Heart right ventricle (tissue), 16 donors: ENCODE measurements around the gene SLC25A1. TPM values are rescaled to one million over a fixed set of nuclear protein-coding genes. Genes with fewer than 3 reads are reported as not detected.

Experiments
- ATAC-seq, 8 donors: fragments of 200-7000 bp; cut with Tn5 transposase; one replicate each; pipeline ENCODE4 v1.9.1; 2020; ENCODE audit warnings: mild to moderate bottlenecking in 8 of 8, moderate library complexity in 8 of 8, moderate number of reproducible peaks in 1 of 8
- DNase-seq, 2 donors: peaks; one replicate each; pipeline ENCODE4 v3.0.0-alpha.2; 2020
- H3K27ac ChIP-seq, 10 donors: fragments of 200-600 bp; sonication (generic) in 2 of 10; one replicate each; pipeline versions ENCODE4 v1.5.0 to v1.8.0; 2020 to 2022; ENCODE audit warnings: mild to moderate bottlenecking in 3 of 10
- H3K27me3 ChIP-seq, 7 donors: fragments of 200-600 bp; one replicate each; pipeline ENCODE4 v1.8.0; 2021 to 2022; ENCODE audit warnings: mild to moderate bottlenecking in 2 of 7
- H3K36me3 ChIP-seq, 9 donors: fragments of 200-600 bp; sonication (generic) in 1 of 9; one replicate each; pipeline versions ENCODE4 v1.5.0 to v1.8.0; 2020 to 2022; ENCODE audit warnings: mild to moderate bottlenecking in 2 of 9
- H3K4me1 ChIP-seq, 9 donors: fragments of 200-600 bp; sonication (generic) in 1 of 9; one replicate each; pipeline versions ENCODE4 v1.5.0 to v1.8.0; 2020 to 2022; ENCODE audit warnings: mild to moderate bottlenecking in 4 of 9
- H3K4me3 ChIP-seq, 10 donors: fragments of 200-600 bp; sonication (generic) in 2 of 10; one replicate each; pipeline versions ENCODE4 v1.5.0 to v1.8.0; 2020 to 2022; ENCODE audit warnings: mild to moderate bottlenecking in 7 of 10, moderate library complexity in 2 of 10
- H3K9me3 ChIP-seq, 11 donors: fragments of 200-600 bp in 10 of 11; sonication (generic) in 2 of 11; one replicate each; pipeline versions ENCODE4 v1.5.0 to v1.8.0; 2013 to 2022; ENCODE audit warnings: mild to moderate bottlenecking in 2 of 11, control low read depth in 1 of 11, moderate library complexity in 1 of 11
- WGBS, 2 donors: extraction: QIAGEN DNeasy Blood & Tissue Kit; methylation state at CpG; one replicate each; pipeline ENCODE4 v1.1.7; 2013; ENCODE audit warnings: inconsistent platforms in 1 of 2; 5-methylcytosine and 5-hydroxymethylcytosine counted together
- intact Hi-C, 10 donors: fragments of 100-400 bp; cut with DNase I; formaldehyde crosslinking; loops; one replicate each; pipeline versions ENCODE4 v1.11.1 to v1.14.2; 2022
- polyA plus RNA-seq, 2 donors: library from polyadenylated mRNA; stranded (reverse); fragments of 200-250 nt; gene quantifications; one replicate each; pipeline ENCODE4 v1.2.3, GENCODE V29; 2013
- total RNA-seq, 10 donors: library from RNA; stranded (reverse); fragmentation: NEBNext Ultra II Directional in 3 of 10; extraction: Animal tissue kit (Norgen Biotek cat#: 25700) in 3 of 10; gene quantifications; one replicate each; pipeline versions ENCODE4 v1.2.1 to v1.2.4, GENCODE V29; 2021 to 2023
- TF ChIP-seq, protein P1 (sequence below), 9 donors: fragments of 200-600 bp; sonication (generic) in 2 of 9; IDR thresholded peaks; one replicate each; pipeline versions ENCODE4 v1.5.0 to v1.8.0; 2021 to 2022; ENCODE audit warnings: antibody characterized with exemption in 9 of 9, mild to moderate bottlenecking in 5 of 9, moderate library complexity in 1 of 9
- donor health status: Arrhythmogenic right ventricular cardiomyopathy.
- donor health status: ischemic (EF 13 %, LVEDD 7.1; RV severe dilation, severe dysfunction).
- donor health status: healthy with polysubstance abuse.
- donor health status: DM: no; HTN: yes; CAD: no.
- donor health status: DM: no; HTN: no; CAD: no.
- donor health status: ischemic (EF 25% LVEDD 6.9; RV normal size, moderate dysfunction).
- donor health status: ischemic (EF 25% LVEDD 5.7; RV mildly dilated, moderate dysfunction).
- donor health status: healthy.
- donor health status: DM: yes; HTN: yes; CAD: no.
- donor health status: Ischemic cardiomyopathy.
- donor health status: ischemic (EF 35%, LVEDD 5.7; RV mildly dilated, moderate dysfunction).
- donor health status: nonischemic (EF 11% LVEDD 7.7; RV severe dilation, severe dysfunction).
- donor health status: DM: yes; HTN: yes; CAD: no.
- donor health status: PGD.
- donor health status: ischemic (EF 29% LVEDD 5.4; RV normal size, mild dysfunction).
- donor health status: nonischemic (EF 23%, LVEDD 6.1; RV moderate dilation, normal function).

The SLC25A1 gene
- total and polyA plus RNA-seq, 12 donors: 14.8 to 31.9 (median 20.5) TPM

DNA sequence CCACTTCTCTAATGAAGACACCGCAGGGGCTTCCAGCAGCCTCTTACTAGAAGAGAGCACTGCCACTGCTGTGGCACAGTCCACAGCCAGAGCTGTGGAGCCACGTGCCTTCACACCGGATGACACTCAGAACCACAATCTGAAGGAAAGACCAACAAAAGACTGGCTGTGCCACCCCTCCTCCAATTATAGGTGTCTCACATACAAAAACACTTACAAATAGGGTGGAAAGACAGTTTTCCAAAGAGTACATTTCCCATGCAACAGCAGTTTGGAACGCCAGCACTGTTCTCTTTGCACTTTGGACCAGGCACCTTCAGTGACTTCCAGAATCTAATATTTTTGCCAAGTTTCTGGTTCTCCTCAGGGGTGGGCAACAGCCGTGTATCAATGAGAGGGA is 38.0 kb upstream of the SLC25A1 start:
- Histone ChIP-seq H3K4me3 (no peak overlapping the region), H3K9me3 (no peaks in the 10 kb centered on the region), H3K27ac (no peak overlapping the region), H3K27me3 (no peaks in the 10 kb centered on the region), H3K4me1 (peaks cover 0 to 24% (median 18%) of the 10 kb centered on the region in 9 donors), H3K36me3 (peaks cover 0 to 62% (median 12%) of the 10 kb centered on the region in 9 donors)
- intact Hi-C loops: loop anchor here in 3 of 10 donors (5.0 to 10.0 kb wide), 2 partner anchors 76 to 418 kb away; partner anchors contain the start of gene CLTCL1 (in 1 of the 3)
- no peak for DNase-seq
- 97 to 98% methylated on average over 5 of the region's 5 CpGs for WGBS, 2 donors
- TF ChIP-seq, protein P1, sequence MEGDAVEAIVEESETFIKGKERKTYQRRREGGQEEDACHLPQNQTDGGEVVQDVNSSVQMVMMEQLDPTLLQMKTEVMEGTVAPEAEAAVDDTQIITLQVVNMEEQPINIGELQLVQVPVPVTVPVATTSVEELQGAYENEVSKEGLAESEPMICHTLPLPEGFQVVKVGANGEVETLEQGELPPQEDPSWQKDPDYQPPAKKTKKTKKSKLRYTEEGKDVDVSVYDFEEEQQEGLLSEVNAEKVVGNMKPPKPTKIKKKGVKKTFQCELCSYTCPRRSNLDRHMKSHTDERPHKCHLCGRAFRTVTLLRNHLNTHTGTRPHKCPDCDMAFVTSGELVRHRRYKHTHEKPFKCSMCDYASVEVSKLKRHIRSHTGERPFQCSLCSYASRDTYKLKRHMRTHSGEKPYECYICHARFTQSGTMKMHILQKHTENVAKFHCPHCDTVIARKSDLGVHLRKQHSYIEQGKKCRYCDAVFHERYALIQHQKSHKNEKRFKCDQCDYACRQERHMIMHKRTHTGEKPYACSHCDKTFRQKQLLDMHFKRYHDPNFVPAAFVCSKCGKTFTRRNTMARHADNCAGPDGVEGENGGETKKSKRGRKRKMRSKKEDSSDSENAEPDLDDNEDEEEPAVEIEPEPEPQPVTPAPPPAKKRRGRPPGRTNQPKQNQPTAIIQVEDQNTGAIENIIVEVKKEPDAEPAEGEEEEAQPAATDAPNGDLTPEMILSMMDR (IDR thresholded peaks at IDR 0.05): no peak
- no peak for ATAC-seq

GRCh38 chr22:19215360-19215759 is 36.8 kb upstream of the SLC25A1 start:
- no peak for ATAC-seq
- peaks cover 0 to 22% (median 18%) of the 10 kb centered on the region in 9 donors for H3K4me1 ChIP-seq
- WGBS, 2 donors: 97 to 98% methylated on average over 14 of the region's 14 CpGs
- DNase-seq: no peak
- intact Hi-C loops: loop anchor here in 3 of 10 donors (5.0 to 10.0 kb wide), 2 partner anchors 77 to 419 kb away; partner anchors contain the start of gene CLTCL1 (in 1 of the 3)
- H3K4me3 ChIP-seq: no peak overlapping the region
- no peak overlapping the region for H3K27ac ChIP-seq
- H3K36me3 ChIP-seq: peaks cover 0 to 52% (median 9%) of the 10 kb centered on the region in 9 donors
- H3K9me3 ChIP-seq: no peaks in the 10 kb centered on the region
- TF ChIP-seq, protein P1 (IDR thresholded peaks at IDR 0.05): no peak
- no peaks in the 10 kb centered on the region for H3K27me3 ChIP-seq

DNA sequence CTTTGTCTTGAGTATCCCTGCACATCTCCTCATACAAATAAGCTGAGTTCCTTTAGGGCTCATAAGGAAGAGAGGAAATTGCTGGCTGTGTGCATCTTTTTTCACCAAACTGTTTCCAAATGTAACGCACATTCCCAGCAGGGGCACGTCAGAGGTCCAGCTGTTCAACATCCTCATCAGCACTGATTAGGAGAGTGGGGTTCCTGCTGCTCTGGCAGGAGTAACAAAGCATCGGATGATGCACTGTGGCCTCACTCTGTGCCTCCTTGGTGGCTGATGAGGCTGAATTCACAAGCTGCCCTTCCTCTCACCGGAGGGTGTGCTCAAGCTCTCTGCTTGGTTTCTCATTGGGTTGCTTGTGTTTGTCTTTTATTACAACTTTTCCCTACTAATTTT is 35.5 kb upstream of the SLC25A1 start:
- no peaks in the 10 kb centered on the region for H3K27me3 ChIP-seq
- H3K4me1 ChIP-seq: peaks cover 0 to 16% (median 16%) of the 10 kb centered on the region in 9 donors
- peaks cover 0 to 53% (median 19%) of the 10 kb centered on the region in 9 donors for H3K36me3 ChIP-seq
- no peak for DNase-seq
- no peaks in the 10 kb centered on the region for H3K9me3 ChIP-seq
- no peak overlapping the region for H3K4me3 ChIP-seq
- H3K27ac ChIP-seq: no peak overlapping the region
- intact Hi-C loops: loop anchor here in 3 of 10 donors (10.0 kb wide), 1 partner anchor 421 kb away; no protein-coding TSS in a partner anchor
- TF ChIP-seq, protein P1 (IDR thresholded peaks at IDR 0.05): no peak
- WGBS, 2 donors: 71 to 72% methylated on average over 4 of the region's 4 CpGs
- no peak for ATAC-seq

DNA sequence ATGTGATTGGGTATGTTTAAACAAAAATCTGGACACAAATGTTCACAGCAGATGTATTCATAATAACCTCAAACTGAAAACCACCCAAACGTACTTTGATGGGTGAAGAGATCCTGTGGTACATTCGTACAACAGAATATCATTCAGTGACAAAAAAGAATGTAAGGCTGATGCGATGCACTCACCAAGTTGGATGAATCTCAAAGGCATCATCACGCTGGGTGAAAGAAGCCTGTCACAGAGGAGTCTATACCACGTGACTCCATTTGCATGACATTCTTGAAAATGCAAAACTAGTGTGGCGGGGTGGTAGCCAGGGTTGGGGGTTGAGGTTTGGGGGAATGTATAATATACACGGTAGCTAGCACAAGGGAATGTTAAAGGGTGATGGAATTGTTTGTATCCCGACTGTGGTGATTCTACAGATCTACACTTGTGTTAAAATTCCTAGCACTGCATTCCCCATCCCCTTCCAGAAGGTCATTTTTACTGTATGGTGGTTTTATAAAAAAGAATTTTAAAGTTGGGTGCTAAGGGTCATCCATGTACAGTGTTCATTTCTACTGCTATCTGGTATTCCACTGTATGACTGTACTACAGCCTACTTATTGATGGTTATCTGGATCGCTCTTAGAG is 35.0 kb upstream of the SLC25A1 start:
- intact Hi-C loops: loop anchor here in 3 of 10 donors (10.0 kb wide), 1 partner anchor 421 kb away; no protein-coding TSS in a partner anchor
- TF ChIP-seq, protein P1 (IDR thresholded peaks at IDR 0.05): no peak
- DNase-seq: no peak
- Histone ChIP-seq H3K36me3 (peaks cover 0 to 57% (median 20%) of the 10 kb centered on the region in 9 donors), H3K27me3 (no peaks in the 10 kb centered on the region), H3K4me3 (no peak overlapping the region), H3K9me3 (no peaks in the 10 kb centered on the region), H3K27ac (no peak overlapping the region), H3K4me1 (peaks cover 0 to 11% (median 11%) of the 10 kb centered on the region in 9 donors)
- 73 to 76% methylated on average over 9 of the region's 9 CpGs for whole genome bisulfite sequencing, 2 donors
- ATAC-seq: no peak
